PC-3 (cell line): ENCODE measurements around the gene PRRC2B. TPM values are rescaled to one million over a fixed set of nuclear protein-coding genes. Genes with fewer than 3 reads are reported as not detected.
"Not testable (repeated sequence)": the region's sequence is repeated elsewhere in the genome, so short reads cannot be mapped to it uniquely, and the experiment has no call there.

Experiments used
- ATAC-seq: fragments of 200-7000 bp; cut with Tn5 transposase; 2 replicates; pipeline ENCODE4 v1.9.1; 2020; ENCODE audit warnings: mild to moderate bottlenecking, moderate library complexity
- BruUV-seq: library from RNA; stranded (reverse); fragments of 400-500 nt; replicated peaks from 2 replicates; lab custom pipeline; 2021; lab: Mats Ljungman, UMichigan
- CTCF ChIA-PET: fragments of 300-600 bp; sonication (Branson Sonifier 250); formaldehyde crosslinking; loops from one replicate; lab custom pipeline; 2022; ENCODE audit warnings: antibody characterized with exemption; lab: Charles Lee
- POLR2A ChIA-PET: fragments of 300-600 bp; sonication (Branson Sonifier 250); formaldehyde crosslinking; loops from one replicate; lab custom pipeline; 2022; ENCODE audit warnings: antibody characterized with exemption; ENCODE audit not compliant: unreplicated experiment; lab: Charles Lee
- DNase-seq: peaks from one replicate; pipeline ENCODE4 v3.0.0-alpha.2; 2015
- H2AFZ ChIP-seq: fragments of 300-600 bp; sonication (generic); 2 replicates; pipeline ENCODE4 v1.6.0; 2016; ENCODE audit warnings: antibody characterized with exemption, low read length
- H3F3A ChIP-seq: fragments of 300-600 bp; sonication (generic); one replicate; pipeline ENCODE4 v1.6.0; 2017; ENCODE audit warnings: antibody characterized with exemption, low read length, control low read depth, mild to moderate bottlenecking; ENCODE audit not compliant: unreplicated experiment
- H3K27ac ChIP-seq: fragments of 300-600 bp; sonication (generic); 2 replicates; pipeline ENCODE4 v1.5.1; 2016; ENCODE audit warnings: mild to moderate bottlenecking, low read length
- H3K27me3 ChIP-seq: fragments of 300-600 bp; sonication (generic); 2 replicates; pipeline ENCODE4 v1.6.1; 2016; ENCODE audit warnings: low read length, mixed read lengths
- H3K36me3 ChIP-seq: fragments of 300-600 bp; sonication (generic); 2 replicates; pipeline ENCODE4 v1.6.1; 2016; ENCODE audit warnings: low read depth, mixed run types, low read length, mixed read lengths
- H3K4me1 ChIP-seq: fragments of 300-600 bp; sonication (generic); 2 replicates; pipeline ENCODE4 v1.5.1; 2016; ENCODE audit warnings: low read length; ENCODE audit not compliant: insufficient read depth
- H3K4me2 ChIP-seq: fragments of 300-600 bp; sonication (generic); 2 replicates; pipeline ENCODE4 v1.6.0; 2016; ENCODE audit warnings: low read length
- H3K4me3 ChIP-seq: fragments of 300-600 bp; sonication (generic); 2 replicates; pipeline ENCODE4 v1.5.1; 2016; ENCODE audit warnings: mild to moderate bottlenecking, low read length, mixed read lengths
- H3K79me2 ChIP-seq: fragments of 300-600 bp; sonication (generic); 2 replicates; pipeline ENCODE4 v1.6.1; 2017; ENCODE audit warnings: low read length, mixed read lengths
- H3K9ac ChIP-seq: fragments of 300-600 bp; sonication (generic); 2 replicates; pipeline ENCODE4 v1.6.0; 2016; ENCODE audit warnings: mild to moderate bottlenecking, low read length
- H3K9me2 ChIP-seq: fragments of 300-600 bp; sonication (generic); replicated peaks from 2 replicates; pipeline ENCODE4 v1.6.1; 2016; ENCODE audit warnings: mixed run types, low read length, mixed read lengths
- H3K9me3 ChIP-seq: fragments of 300-600 bp; sonication (generic); 2 replicates; pipeline ENCODE4 v1.6.1; 2016; ENCODE audit warnings: low read length, mixed read lengths
- H4K20me1 ChIP-seq: fragments of 300-600 bp; sonication (generic); 2 replicates; pipeline ENCODE4 v1.6.1; 2016; ENCODE audit warnings: low read length, mixed read lengths
- EZH2 ChIP-seq: fragments of 300-600 bp; sonication (generic); IDR thresholded peaks from one replicate; pipeline ENCODE4 v1.6.1; 2017; ENCODE audit warnings: antibody characterized with exemption, mild to moderate bottlenecking, low read length; ENCODE audit not compliant: unreplicated experiment
- EZH2phosphoT487 ChIP-seq: fragments of 300-600 bp; sonication (generic); IDR thresholded peaks from 2 replicates; pipeline ENCODE4 v1.6.1; 2018; ENCODE audit warnings: mild to moderate bottlenecking, antibody characterized with exemption, low read length, borderline replicate concordance
- intact Hi-C: fragments of 100-400 bp; cut with micrococcal nuclease; formaldehyde crosslinking; loops from 2 replicates; pipeline ENCODE4 v1.9.0; 2023
- total RNA-seq: library from RNA; depleted of rRNA; stranded (reverse); fragments of >200 nt; gene quantifications from 2 replicates; pipeline ENCODE4 v1.2.3, GENCODE V29; 2014
- TF ChIP-seq, protein P1 (sequence below): fragments of 300-600 bp; sonication (generic); conservative IDR thresholded peaks from 2 replicates; pipeline ENCODE4 v1.5.1; 2017; ENCODE audit warnings: antibody characterized with exemption, low read depth, mild to moderate bottlenecking, low read length

The PRRC2B gene
- total RNA-seq, 1 experiment from 2014 or later: 46.9 TPM

DNA sequence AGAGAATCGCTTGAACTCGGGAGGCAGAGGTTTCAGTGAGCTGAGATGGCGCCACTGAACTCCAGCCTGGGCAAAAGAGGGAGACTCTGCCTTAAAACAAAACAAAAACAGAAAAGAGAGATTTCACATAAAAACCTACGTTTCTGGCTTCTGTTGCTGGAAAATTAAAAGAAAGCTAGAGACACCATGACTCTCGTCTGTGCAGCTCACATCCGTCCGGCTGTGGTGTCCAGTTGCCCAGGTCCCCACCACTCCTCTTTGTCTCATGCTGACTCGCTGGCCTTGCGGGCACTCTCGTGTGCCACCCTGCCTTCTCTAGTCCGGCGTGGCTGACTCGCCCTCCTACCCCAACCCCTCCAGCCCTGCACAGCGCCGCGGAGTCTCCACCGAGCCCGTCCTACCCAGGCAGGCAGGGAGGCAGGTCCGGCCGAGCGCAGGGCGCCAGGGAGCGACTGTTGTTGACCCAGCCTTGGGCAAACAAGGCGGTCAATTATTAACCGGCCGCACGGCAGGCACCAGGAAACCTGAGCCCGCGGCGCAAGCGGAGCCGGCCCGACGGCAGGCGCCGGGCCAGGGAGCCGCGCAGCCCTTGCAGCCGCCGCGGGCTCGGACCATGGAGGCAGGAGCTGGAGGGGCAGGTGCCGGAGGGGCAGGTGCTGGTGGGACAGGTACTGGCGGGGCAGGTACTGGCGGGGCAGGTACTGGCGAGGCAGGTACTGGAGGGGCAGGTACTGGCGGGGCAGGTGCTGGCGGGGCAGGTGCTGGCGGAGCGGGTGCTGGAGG is 151.3 kb downstream of the PRRC2B start, which contains the start of gene PRRT1B:
PRRT1B (plus strand) TSS at position 521 of the 783 bp plus-strand sequence; CDS start at position 614, 93 bp downstream.
- POLR2A ChIA-PET: no interaction called here
- Histone ChIP-seq H3F3A (no peaks in the 10 kb centered on the region), H3K4me1 (peaks cover 6% of the 10 kb centered on the region; the same call in 1 of the 2 replicates), H3K9me3 (0 out of 2 replicates have a peak, but pooled peaks cover 6% of the 10 kb centered on the region), H3K4me3 (peak within 1 kb of the TSS; percentile 63), H3K79me2 (no peaks in the 10 kb centered on the region), H2AFZ (peak within 1 kb of the TSS; percentile 67; the same call in 1 of the 2 replicates), H3K9ac (no peak within 1 kb of the TSS), H3K4me2 (peak within 1 kb of the TSS; percentile 85), H3K36me3 (no peaks in the 10 kb centered on the region), H4K20me1 (no peaks in the 10 kb centered on the region), H3K9me2 (no peaks in the 10 kb centered on the region), H3K27ac (no peak within 1 kb of the TSS), H3K27me3 (peaks cover 10% of the 10 kb centered on the region)
- DNase-seq (peak; percentile 85), ATAC-seq (peak; percentile 96)
- CTCF ChIA-PET: no interaction called here
- intact Hi-C loops: no loop called here
- BruUV-seq: no TSS peak
- peak; percentile 91 for TF ChIP-seq EZH2phosphoT487
- TF ChIP-seq, protein P1, sequence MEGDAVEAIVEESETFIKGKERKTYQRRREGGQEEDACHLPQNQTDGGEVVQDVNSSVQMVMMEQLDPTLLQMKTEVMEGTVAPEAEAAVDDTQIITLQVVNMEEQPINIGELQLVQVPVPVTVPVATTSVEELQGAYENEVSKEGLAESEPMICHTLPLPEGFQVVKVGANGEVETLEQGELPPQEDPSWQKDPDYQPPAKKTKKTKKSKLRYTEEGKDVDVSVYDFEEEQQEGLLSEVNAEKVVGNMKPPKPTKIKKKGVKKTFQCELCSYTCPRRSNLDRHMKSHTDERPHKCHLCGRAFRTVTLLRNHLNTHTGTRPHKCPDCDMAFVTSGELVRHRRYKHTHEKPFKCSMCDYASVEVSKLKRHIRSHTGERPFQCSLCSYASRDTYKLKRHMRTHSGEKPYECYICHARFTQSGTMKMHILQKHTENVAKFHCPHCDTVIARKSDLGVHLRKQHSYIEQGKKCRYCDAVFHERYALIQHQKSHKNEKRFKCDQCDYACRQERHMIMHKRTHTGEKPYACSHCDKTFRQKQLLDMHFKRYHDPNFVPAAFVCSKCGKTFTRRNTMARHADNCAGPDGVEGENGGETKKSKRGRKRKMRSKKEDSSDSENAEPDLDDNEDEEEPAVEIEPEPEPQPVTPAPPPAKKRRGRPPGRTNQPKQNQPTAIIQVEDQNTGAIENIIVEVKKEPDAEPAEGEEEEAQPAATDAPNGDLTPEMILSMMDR: no peak

DNA sequence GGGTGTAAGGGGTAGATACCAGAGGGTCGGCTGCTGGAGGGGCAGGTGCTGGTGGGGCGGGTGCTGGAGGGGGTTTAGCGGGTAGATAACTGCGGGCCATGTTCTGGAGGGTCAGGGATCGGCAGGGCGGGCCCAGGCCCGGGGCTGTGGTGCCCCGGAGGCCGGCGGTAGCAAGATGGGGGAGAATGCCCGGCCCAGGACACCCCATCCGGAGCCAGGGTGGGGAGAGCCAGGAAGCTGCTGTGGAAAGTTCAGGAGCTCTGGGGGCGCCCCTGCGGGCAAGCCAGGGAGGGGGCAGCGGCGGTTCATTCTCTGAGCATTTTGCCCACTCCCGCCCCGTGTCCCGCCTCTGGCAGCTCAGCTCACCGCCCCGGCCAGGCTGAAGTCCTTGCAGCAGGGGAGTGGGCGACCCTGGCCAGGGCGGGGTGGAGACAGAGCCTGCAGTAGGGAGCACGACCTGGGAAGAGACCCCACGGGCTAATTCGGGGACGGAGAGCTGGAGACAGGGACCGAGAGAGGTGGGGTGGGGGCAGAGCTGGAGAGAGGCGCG is 152.0 kb downstream of the PRRC2B start:
- Histone ChIP-seq H2AFZ (no peak overlapping the region), H3K79me2 (no peaks in the 10 kb centered on the region), H3K9me3 (0 out of 2 replicates have a peak, but pooled peaks cover 6% of the 10 kb centered on the region), H3K4me1 (peaks cover 6% of the 10 kb centered on the region; the same call in 1 of the 2 replicates), H3K27ac (no peak overlapping the region), H3K9ac (no peak overlapping the region), H3K4me3 (peak overlapping the region; percentile 63), H3K27me3 (peaks cover 10% of the 10 kb centered on the region), H3K4me2 (peak overlapping the region; percentile 85), H3K36me3 (no peaks in the 10 kb centered on the region), H4K20me1 (no peaks in the 10 kb centered on the region), H3K9me2 (no peaks in the 10 kb centered on the region), H3F3A (no peaks in the 10 kb centered on the region)
- ChIA-PET CTCF (no interaction called here), POLR2A (no interaction called here)
- DNase-seq (no peak), ATAC-seq (peak; percentile 31)
- no TSS peak for BruUV-seq
- intact Hi-C loops: no loop called here
- TF ChIP-seq EZH2: no peak

DNA sequence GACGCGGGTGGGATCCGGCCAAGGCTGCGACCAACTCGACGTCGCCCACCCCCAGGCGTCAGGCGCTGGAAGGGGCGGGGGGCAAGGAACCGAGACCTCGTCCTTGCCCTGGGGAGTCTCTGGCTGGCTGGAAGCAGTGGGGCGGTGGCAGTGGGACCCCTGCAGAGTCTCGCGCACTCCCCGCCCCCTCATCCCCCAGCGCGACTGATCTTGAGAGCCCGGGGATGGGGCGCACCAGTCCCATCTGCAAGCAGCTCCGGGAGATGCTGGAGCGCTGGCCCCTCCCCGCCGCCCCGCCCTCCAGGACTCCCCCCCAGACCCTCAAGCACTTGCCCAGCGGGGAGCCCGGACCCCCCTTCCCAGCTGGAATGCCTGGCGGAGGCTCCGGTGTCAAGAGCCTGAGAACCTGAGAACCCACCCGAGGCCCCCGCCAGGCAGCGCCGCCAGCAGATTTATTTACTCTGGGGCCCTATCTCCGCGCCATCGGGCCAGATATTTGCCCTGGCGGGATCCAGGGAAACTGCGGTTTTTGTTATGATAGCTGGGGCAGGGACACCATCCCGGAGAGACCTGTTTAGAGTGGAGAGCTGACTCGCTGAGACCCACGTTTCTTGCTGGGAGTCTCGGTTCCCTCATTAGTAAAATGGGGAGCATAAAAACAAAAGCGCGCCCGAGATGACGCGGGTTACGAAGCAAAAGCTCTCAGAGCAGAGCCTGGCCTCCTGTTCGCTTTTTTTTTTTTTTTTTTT is 152.6 kb downstream of the PRRC2B start:
- ChIA-PET POLR2A (no interaction called here), CTCF (no interaction called here)
- no TSS peak for BruUV-seq
- H3K4me1 ChIP-seq: peaks cover 6% of the 10 kb centered on the region; the same call in 1 of the 2 replicates
- TF ChIP-seq EZH2phosphoT487 (peak; percentile 60), EZH2 (no peak)
- H3K4me3 ChIP-seq: peak overlapping the region; percentile 63; the same call in 1 of the 2 replicates
- H3K4me2 ChIP-seq: peak overlapping the region; percentile 85
- DNase-seq: peak; percentile 56
- no peaks in the 10 kb centered on the region for H3F3A ChIP-seq
- H3K9me2 ChIP-seq: no peaks in the 10 kb centered on the region
- no peak overlapping the region for H3K9ac ChIP-seq
- peak overlapping the region; percentile 12; the same call in 1 of the 2 replicates for H2AFZ ChIP-seq
- H3K27ac ChIP-seq: no peak overlapping the region
- H3K9me3 ChIP-seq: 0 out of 2 replicates have a peak, but pooled peaks cover 6% of the 10 kb centered on the region
- peak; percentile 29 for ATAC-seq
- H4K20me1 ChIP-seq: no peaks in the 10 kb centered on the region
- H3K79me2 ChIP-seq: no peaks in the 10 kb centered on the region
- peaks cover 10% of the 10 kb centered on the region for H3K27me3 ChIP-seq
- H3K36me3 ChIP-seq: no peaks in the 10 kb centered on the region
- intact Hi-C loops: no loop called here

DNA sequence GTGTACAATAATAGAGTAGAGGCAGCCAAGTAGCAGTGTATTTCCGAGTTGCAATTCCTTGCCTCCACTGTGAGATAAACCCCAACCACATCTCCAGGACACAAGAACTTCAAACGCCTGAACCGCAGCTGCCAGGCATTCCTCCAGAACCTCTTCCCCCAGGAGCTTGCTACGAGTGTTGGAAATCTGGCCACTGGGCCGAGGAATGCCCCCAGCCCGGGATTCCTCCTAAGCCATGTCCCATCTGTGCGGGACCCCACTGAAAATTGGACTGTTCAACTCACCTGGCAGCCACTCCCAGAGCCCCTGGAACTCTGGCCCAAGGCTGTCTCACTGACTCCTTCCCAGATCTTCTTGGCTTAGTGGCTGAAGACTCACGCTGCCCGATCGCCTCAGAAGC is 155.3 kb downstream of the PRRC2B start:
- intact Hi-C loops, H3K9me3 ChIP-seq, ATAC-seq, H3K79me2 ChIP-seq, H3K27ac ChIP-seq, CTCF ChIA-PET, DNase-seq, BruUV-seq, H2AFZ ChIP-seq, POLR2A ChIA-PET, H3K36me3 ChIP-seq, H3K4me2 ChIP-seq, H3K9ac ChIP-seq, H4K20me1 ChIP-seq, H3K4me1 ChIP-seq, H3K9me2 ChIP-seq, H3K4me3 ChIP-seq, H3F3A ChIP-seq: not testable (repeated sequence)
- peaks cover 10% of the 10 kb centered on the region for H3K27me3 ChIP-seq
